ENCODE data around the gene RTCA.
"Not testable (repeated sequence)": the region's sequence is repeated elsewhere in the genome, so short reads cannot be mapped to it uniquely, and the experiment has no call there.

RTCA gene

GRCh38 chr1:100309863-100310262 is 43.8 kb downstream of the RTCA start:
- no peak for DNase-seq

DNA sequence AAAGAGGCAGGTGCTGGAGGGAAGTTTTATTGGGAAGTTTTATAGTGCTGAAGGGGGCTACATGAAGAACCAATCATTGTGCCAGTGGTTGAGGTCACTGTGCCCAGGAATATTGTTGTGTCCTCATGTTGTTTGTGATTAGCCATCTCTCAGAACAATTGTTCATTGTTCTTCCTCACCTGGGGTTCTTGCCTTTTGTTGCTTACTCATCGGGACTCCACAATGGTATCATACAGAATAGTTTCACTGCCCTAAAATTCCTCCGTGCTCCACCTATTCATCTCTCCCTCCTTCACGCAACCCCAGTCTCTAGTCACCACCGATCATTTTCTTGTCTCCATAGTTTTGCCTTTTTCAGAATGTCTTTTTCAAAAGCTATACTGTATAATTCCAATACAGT is 47.4 kb downstream of the RTCA start:
- no peak for DNase-seq

GRCh38 chr1:100316622-100317021 is 50.6 kb downstream of the RTCA start:
- DNase-seq = no peak

GRCh38 chr1:100320311-100321099 is 54.5 kb downstream of the RTCA start:
- DNase-seq = no peak

GRCh38 chr1:100321100-100321493 is 55.1 kb downstream of the RTCA start:
- DNase-seq = no peak

- no peak for DNase-seq
Measured at GRCh38 chr1:100321506-100321905, 55.5 kb downstream of the RTCA start.

- no peak for DNase-seq
Measured at GRCh38 chr1:100322436-100323211, 56.6 kb downstream of the RTCA start.

DNA sequence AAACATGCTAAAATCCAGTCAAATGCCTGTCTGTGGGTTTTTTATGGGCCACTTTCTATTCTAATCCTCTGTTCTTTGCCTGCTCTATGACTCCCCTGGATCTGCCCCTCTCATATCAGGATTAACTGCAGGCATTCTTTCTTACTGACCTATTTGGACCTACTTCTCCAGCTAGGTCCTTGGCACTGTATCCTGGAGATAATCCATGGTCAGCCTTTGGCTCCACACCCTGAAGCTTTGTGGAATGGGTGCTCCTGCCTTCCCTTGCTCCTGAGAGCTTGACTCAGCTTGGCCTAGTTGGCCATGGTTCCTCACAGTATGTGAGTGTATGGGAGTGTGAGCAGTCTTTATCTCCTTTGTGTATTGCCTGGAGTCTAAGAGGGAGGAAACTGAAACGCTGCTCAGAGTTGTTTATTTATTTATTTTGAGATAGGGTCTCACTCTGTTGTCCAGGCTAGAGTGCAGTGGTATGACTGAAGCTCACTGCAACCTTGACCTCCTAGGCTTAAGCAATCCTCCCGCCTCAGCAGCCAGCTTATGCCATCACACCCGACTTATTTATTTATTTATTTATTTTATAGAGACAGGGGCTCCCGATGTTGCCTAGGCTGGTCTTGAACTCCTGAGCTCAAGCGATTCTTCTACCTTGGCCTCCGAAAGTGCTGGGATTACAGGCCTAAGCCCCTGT is 57.5 kb downstream of the RTCA start:
- DNase-seq = no peak

DNA sequence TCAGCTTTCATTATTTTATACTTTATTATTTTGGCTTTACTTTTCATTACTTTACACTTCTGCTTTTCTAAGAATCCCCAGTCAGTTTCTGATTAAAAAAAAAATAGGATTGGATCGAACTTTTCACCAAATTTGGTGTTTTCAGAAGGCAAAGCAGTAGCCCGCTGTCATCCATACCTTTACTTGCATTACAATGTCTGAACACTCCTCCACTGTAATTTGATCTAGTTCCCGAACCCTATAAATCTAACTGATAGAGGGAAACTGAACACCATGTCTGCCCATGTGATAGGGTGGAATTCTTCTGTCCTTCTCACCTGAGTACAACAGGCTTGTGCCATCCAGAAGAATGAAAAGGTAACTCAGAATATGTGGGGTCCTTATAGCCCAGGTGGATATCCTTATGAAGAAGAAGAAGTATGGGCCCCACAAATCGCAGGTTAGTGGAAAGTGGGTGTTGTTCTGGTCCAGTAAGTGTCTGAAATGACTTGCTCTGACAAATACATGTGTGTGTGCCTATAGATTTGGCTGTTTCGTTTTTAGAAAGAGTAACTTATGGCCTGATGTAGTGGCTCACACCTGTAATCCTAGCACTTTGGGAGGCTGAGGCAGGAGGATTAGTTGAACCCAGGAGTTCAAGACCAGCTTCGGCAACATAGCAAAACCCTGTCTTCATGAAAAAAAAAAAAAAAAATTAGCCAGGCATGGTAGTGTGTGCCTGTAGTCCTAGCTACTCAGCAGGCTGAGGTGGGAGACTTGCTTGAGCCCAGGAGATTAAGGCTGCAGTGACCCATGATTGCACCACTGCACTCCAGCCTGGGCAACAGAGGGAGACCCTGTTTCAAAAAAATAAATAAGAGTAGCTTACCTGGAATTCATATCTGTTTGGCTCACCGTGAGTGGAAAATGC is 59.7 kb downstream of the RTCA start:
- no peak for DNase-seq

GRCh38 chr1:100326325-100326670 is 60.3 kb downstream of the RTCA start:
- not testable (repeated sequence) for DNase-seq

DNA sequence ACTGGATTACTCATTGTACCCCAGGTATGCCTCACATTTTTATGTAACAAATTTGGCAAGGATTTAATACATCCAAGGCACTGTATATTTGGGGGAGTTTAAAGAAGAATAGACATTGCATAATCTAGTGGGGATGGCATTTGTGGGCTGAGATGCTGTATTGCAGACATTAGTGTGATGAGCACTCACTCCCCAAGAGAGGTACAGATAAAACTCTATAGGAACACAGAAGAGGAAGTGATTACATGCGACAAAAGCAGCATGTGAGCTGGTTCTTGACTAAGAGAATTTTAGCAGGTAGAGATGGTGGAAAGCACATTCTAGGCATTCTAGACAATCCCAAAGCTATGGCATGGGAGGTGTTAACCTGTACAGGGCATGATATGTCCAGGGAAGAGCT is 62.1 kb downstream of the RTCA start:
- DNase-seq = no peak

DNA sequence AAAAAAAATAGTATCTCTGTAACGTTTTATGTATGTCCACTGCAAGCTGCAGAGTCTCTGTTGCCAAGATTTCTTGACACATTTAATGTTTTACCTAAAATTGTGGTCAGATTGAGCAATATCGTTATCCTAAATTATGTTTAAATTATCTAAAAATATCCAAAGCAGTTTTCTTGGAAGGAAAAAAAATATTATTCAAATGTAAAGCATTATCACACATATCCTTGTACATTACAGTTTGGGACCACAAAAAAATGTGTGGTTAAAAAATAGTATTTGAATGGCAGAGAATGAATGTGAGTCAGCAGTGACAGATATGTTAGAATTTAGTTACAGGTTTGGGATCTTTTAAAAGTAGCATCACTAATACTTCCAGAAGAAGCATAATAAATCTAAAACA is 65.1 kb downstream of the RTCA start:
- DNase-seq = not testable (repeated sequence)

- no peak for DNase-seq
Measured at GRCh38 chr1:100332331-100332730, 66.3 kb downstream of the RTCA start.

GRCh38 chr1:100335436-100335835 is 69.4 kb downstream of the RTCA start:
- no peak for DNase-seq

GRCh38 chr1:100337878-100338277 is 71.9 kb downstream of the RTCA start:
- not testable (repeated sequence) for DNase-seq

- DNase-seq = not testable (repeated sequence)
Measured at GRCh38 chr1:100339735-100340134, 73.7 kb downstream of the RTCA start.

- no peak for DNase-seq
Measured at GRCh38 chr1:100340494-100340893, 74.5 kb downstream of the RTCA start.

- DNase-seq = no peak
Measured at GRCh38 chr1:100342348-100342747, 76.3 kb downstream of the RTCA start.
